IPS-11a (cell line): ENCODE measurements around the gene SF1.
"Not testable (repeated sequence)": the region's sequence is repeated elsewhere in the genome, so short reads cannot be mapped to it uniquely, and the experiment has no call there.

Source experiments
- H3K4me3 ChIP-seq: one replicate; pipeline ENCODE4 v1.5.1; 2013; ENCODE audit warnings: low read depth, low read length, control low read depth

The SF1 gene

DNA sequence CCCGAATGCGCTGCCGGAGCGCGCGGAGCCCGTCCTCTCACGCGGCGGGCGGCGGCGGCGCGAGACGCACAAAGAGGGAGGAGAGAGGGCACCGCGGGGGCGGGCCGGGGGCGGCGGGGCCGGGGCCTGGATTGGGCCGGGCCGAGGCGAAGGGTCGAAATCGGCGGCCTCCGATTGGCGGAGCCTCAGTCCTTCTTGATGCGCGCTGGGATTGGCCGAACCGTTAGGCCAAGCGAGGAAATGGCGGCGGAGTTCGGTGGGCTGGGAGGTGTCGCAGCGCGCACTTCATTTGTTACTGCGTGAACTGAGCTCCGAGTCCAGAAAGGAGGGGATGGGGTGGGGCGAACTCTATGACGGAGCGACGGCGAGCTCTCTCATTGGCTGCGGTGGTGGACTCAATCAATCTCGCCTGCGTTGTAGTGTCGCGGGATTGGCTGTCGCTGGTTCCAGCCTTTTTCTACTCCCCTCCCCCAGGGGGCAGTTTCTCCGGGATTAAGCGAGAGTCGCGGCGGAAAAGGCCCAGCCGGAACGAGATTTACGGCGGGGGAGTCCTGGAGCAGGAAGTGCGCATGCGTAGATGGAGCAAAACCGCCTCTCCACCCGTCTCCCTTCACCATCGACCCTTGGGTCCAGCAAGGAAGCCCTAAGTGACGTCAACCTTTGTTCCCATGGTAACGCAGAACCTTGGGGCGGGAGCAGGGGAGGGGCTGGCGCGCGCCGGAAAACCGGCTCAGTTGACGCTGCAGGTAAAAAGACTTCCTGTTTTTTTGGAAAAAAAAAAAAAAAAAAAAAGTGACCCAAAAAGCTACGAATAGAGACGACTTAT, at the start of gene SF1:
SF1 (minus strand) TSS at position 70 of the 826 bp plus-strand sequence. CDS start 150 bp downstream, outside the sequence.
- peak within 1 kb of the TSS; percentile 95 for H3K4me3 ChIP-seq

GRCh38 chr11:64827451-64827839, 49.1 kb upstream of the SF1 start:
- H3K4me3 ChIP-seq: no peak overlapping the region

DNA sequence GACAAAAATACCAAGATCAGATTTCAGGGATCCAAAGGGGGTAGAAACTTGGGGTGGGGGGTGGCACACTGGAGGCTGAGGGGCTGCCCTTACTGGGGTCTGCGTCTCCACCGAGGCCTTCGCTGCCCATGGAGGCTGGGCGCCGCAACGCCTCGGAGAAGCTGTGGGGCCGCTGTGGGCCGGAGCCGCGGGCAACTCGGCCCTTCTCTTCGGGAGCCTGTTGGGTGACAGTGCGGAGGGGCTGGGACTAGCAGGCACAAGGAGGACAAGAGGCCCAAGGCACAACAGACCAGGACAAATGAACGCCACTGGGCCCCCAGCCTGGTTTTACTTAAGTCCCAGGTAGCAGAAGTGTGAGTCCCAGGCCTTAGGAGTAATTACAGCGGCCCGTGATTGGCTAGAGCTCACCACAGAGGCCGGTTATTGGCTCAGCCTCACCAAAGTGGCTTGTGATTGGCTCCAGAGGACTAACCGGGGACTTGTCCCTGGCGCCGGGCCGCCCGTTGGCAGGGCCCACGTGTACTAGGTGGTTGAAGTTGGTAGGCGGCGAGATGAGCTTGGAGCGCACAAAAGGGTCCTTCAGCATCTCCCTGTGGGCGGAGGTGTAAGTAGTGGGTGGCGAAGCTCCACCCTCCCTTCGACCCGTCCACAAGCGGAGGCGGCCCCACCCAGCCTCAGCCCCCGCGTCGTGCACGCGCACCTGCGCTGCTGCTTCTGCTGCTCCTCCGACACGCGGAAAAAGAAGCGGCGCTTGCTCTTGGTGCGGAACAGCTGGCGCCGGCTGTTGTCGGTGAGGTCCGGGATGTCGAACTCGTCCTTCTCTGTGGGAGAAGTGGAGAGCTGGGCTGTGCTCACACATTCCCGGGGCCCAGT, 48.5 kb upstream of the SF1 start:
- no peak overlapping the region for H3K4me3 ChIP-seq

- H3K4me3 ChIP-seq: no peak overlapping the region
Observed at GRCh38 chr11:64826062-64826461, 47.7 kb upstream of the SF1 start.

GRCh38 chr11:64823568-64824119, 45.3 kb upstream of the SF1 start:
- H3K4me3 ChIP-seq: no peak overlapping the region

DNA sequence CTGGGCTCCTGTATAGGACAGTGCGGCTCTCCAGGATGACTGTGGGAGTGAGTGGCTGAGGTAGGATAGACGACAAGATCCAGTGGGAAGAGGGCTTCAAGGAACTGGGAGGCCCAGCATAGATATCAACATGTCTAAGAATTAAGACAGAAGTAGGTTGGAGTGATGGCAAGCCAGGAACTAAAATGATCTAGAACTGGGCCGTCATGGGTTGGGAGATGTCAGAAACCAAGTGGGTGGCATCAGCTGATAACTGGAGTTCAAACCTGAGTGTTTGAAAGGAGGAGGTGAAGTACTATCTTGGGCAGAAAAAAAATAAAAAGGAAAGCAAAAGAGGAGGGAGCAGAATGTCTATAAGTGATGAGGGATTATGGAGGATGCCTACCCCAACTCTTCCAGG, 39.1 kb upstream of the SF1 start:
- no peak overlapping the region for H3K4me3 ChIP-seq

- H3K4me3 ChIP-seq: not testable (repeated sequence)
Observed at GRCh38 chr11:64815433-64815832, 37.1 kb upstream of the SF1 start.

DNA sequence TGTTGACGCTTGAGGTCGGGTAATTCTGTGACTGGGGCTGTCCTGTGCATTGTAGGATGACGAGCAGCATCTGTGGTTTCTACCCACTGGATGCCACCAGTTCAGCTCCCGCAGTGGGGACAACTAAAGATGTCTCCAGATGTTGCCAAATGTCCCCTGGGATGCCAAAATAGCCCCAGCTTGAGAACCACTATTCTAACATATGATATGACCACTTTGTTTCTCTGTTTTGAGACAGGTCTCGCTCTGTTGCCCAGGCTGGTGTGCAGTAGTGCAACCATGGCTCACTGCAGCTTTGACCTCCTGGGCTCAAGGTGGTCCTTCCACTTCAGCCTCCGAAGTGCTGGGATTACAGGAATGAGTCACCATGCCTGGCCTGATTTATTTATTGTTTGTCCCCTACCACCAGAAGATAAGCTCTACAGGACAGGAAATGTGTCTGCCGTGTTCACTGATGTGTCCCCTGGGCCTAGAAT, 36.4 kb upstream of the SF1 start:
- no peak overlapping the region for H3K4me3 ChIP-seq

GRCh38 chr11:64813826-64814225, 35.5 kb upstream of the SF1 start:
- no peak overlapping the region for H3K4me3 ChIP-seq

DNA sequence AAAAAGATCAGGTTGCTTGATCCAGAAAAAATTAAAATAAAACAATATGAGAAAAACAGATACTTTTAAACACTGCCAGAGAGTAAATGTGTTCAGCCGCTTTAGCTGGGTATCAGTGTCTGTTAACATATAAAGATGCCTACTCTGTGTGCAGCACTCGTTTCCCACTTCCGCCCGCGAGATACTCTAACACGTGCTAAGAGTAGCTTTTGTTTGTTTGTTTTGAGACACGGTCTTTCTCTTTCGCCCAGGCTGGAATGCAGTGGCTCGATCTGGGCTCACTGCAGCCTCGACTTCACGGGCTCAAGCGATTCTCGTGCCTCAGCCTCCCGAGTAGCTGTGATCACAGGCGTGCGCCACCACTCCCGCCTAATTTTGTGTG, 32.5 kb upstream of the SF1 start:
- H3K4me3 ChIP-seq: peak overlapping the region; percentile 35

DNA sequence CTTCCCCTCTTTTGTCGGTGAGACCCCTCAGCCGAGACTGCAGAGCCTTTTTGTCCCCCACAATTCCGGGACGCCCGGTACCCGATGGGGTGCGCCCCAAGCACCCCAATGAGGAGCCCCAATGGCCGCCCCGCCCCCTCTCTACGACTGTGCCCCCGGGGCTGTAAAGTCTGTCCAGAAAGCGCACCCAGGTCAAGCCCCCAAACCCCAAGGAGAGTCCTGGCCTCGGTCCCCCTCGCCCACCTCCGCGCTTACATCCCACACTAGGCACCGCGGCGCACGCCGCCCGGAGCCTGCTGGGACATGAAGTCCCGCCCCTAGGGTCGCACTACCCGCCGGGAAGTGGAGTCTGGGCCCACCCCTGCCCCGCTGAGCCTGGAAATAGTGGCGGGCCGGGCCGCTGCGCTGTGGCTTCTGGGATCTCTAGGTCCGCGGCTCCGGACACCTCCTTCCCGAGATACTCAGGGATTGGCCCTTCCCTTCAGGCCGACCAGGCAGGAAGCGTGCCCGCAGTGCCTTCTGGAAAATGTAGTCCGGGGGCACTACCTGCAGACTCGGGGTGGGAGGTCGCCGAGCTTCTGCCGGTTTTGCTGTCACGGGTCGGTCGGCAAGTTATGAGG, 32.0 kb upstream of the SF1 start, which contains the start of gene MEN1:
MEN1 (minus strand) TSS at position 281 of the 620 bp plus-strand sequence. CDS start 442 bp downstream, outside the sequence.
- peak within 1 kb of the TSS; percentile 78 for H3K4me3 ChIP-seq

DNA sequence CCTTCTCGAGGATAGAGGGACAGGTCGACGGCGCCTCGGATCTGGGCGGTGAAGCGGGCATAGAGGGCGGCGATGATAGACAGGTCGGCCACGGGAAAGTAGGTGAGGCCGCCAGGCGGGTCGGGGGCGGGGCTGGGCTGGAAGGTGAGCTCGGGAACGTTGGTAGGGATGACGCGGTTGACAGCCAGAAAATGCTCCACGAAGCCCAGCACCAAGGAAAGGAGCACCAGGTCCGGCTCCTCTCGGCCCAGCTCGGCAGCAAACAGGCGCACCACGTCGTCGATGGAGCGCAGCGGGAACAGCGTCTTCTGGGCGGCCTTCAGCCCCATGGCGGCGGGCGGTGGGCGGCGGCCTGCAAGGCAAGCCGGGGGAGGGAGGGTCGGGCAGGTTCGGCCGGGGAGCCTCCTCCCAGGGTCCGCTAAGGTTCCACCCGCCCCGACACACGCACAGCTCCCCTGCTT, 31.5 kb upstream of the SF1 start:
- H3K4me3 ChIP-seq: peak overlapping the region; percentile 78

- no peak overlapping the region for H3K4me3 ChIP-seq
Observed at GRCh38 chr11:64805481-64805880, 27.1 kb upstream of the SF1 start.

DNA sequence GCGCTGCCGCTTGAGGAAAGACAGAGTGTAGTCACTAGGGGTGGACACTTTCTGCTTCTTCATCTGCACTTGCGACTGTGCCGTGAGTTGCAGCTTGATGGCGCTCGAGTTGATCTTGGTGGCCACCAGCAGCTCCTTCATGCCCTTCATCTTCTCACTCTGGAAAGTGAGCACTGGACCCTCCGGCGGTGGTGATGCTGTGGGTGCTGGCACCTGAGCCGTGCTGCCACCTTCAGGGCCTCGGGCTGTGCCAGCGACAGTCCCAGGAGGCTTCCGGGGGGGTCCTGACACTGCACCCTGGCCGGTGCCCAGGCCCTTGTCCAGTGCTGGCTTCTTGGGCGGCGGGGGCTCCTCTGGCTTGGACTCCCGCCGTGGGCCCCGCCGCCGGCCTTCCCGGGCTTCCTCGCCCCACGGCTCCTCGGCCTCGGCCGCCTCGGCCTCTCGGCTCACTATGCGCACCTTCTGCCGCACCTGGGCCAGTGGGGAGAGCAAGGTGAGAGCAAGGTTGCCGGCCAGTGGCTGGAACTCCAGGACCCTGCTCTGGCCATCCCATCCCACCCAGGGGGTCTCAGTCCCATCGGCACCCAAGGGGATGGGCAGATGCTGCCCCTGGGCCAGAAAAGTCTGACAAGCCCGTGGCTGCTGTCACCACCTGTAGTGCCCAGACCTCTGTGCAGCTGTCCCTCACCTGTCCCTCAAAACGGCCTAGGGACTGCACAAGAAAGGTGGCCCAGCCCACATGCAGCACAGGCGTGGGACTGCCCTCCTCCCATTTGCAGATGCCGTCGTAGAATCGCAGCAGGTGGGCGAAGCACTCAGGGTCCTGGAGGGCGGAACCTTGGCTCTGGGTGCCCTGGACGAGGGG, 26.2 kb upstream of the SF1 start:
- no peak overlapping the region for H3K4me3 ChIP-seq

- H3K4me3 ChIP-seq: peak overlapping the region; percentile 53
Observed at GRCh38 chr11:64803846-64804345, 25.6 kb upstream of the SF1 start.

GRCh38 chr11:64803158-64803845, 25.0 kb upstream of the SF1 start, which contains the start of gene MAP4K2:
TSS of gene MAP4K2 (minus strand) at chr11:64803214. CDS start at chr11:64803149, 65 bp downstream.
- H3K4me3 ChIP-seq: peak within 1 kb of the TSS; percentile 53

- H3K4me3 ChIP-seq: peak overlapping the region; percentile 45
Observed at GRCh38 chr11:64802370-64803157, 24.2 kb upstream of the SF1 start.
